ENCODE data around the gene C19orf81. TPM values are rescaled to one million over a fixed set of nuclear protein-coding genes. Genes with fewer than 3 reads are reported as not detected.

C19orf81 gene
- total and polyA plus RNA-seq, 2 of the 8 experiments (the other 6 are each of a cell fraction or from before 2014, with no cell fraction given): 11.7 to 13.0 TPM

DNA sequence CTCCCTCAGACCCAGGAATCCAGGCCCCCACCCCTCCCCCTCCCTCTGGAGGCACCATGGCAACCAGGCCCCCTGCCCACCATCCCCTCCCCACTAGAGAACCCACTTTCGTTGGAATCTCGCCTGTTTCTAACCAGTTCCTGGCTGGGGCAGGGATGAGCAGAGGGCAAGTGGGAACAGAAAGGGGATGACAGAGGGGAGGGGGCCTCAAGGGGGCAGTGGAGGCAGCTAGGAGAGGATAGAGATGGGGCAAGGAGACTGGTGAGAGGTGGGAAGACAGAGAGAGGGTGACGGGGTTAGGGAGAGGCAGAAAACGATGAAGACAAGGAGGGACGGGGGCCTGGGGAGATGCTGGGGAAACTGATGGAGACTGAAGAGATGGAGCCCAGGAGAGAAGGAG, 586 bp upstream of the C19orf81 start:
- no peaks in the 10 kb centered on the region for H3K79me2 ChIP-seq (ENCODE audit: control insufficient read depth in 1 of 2, insufficient read depth in 2 of 2, low read length in 2 of 2)
- ChIA-PET POLR2A (ENCODE audit: partially characterized antibody) (interaction anchor here (0.6 to 1.5 kb wide), 2 partner anchors 10 to 89 kb away, joined by 3 to 5 read pairs; no protein-coding TSS in a partner anchor), CTCF (ENCODE audit: partially characterized antibody) (interaction anchor here (1.0 to 3.0 kb wide), 4 partner anchors 21 to 61 kb away, joined by 3 to 11 read pairs (median 5); no protein-coding TSS in a partner anchor)
- no peak overlapping the region for H4K5ac ChIP-seq (ENCODE audit: insufficient read length, low read depth, low read length)
- H3K9me3 ChIP-seq (ENCODE audit: insufficient read depth in 2 of 2, low read depth in 1 of 2, low read length in 1 of 2): no peaks in the 10 kb centered on the region
- H3K23ac ChIP-seq (ENCODE audit: insufficient read length): no peak overlapping the region
- H2BK5ac ChIP-seq (ENCODE audit: low read depth, low read length): 0 out of 2 replicates have a peak overlapping the region, but pooled peaks have one; percentile 86
- H3K36me3 ChIP-seq (ENCODE audit: control insufficient read depth in 2 of 4, insufficient read depth in 4 of 4, low read length in 3 of 4): no peaks in the 10 kb centered on the region
- H3K27me3 ChIP-seq (replicated peaks in 1 of 4; ENCODE audit: control insufficient read depth in 3 of 4, extremely low read depth in 1 of 4, insufficient read depth in 3 of 4, low read length in 3 of 4): peaks cover 0 to 23% (median 12%) of the 10 kb centered on the region in 4 experiments; a peak in 5 of 7 replicates
- no peak overlapping the region; the same call in 1 of the 2 replicates for H3K18ac ChIP-seq (ENCODE audit: extremely low read depth, low read length)
- no peak overlapping the region for H2AFZ ChIP-seq (ENCODE audit: low read length)
- TF ChIP-seq RAD21 (IDR thresholded peaks at IDR 0.05 in 1 of 2, conservative IDR thresholded peaks at IDR 0.05 in 1 of 2; ENCODE audit: low read depth in 2 of 2, low read length in 2 of 2) (peak in 1 of 2 experiments; percentile 16; a peak in 1 of 4 replicates), KDM4A (IDR thresholded peaks at IDR 0.05; ENCODE audit: low read depth, low read length, severe bottlenecking) (no peak)
- TF ChIP-seq, protein P1, sequence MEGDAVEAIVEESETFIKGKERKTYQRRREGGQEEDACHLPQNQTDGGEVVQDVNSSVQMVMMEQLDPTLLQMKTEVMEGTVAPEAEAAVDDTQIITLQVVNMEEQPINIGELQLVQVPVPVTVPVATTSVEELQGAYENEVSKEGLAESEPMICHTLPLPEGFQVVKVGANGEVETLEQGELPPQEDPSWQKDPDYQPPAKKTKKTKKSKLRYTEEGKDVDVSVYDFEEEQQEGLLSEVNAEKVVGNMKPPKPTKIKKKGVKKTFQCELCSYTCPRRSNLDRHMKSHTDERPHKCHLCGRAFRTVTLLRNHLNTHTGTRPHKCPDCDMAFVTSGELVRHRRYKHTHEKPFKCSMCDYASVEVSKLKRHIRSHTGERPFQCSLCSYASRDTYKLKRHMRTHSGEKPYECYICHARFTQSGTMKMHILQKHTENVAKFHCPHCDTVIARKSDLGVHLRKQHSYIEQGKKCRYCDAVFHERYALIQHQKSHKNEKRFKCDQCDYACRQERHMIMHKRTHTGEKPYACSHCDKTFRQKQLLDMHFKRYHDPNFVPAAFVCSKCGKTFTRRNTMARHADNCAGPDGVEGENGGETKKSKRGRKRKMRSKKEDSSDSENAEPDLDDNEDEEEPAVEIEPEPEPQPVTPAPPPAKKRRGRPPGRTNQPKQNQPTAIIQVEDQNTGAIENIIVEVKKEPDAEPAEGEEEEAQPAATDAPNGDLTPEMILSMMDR (IDR thresholded peaks at IDR 0.05; ENCODE audit: control extremely low read depth in 1 of 3, insufficient read depth in 1 of 3, low read depth in 1 of 3, low read length in 3 of 3): peak; percentile 15 to 31 (median 21); a peak in 3 of 4 replicates
- peak overlapping the region; percentile 10; the same call in 1 of the 2 replicates for H2BK20ac ChIP-seq (ENCODE audit: low read length)
- 0 out of 2 replicates have a peak overlapping the region, but pooled peaks have one; percentile 9 for H2BK12ac ChIP-seq (ENCODE audit: low read depth, low read length)
- H3K56ac ChIP-seq (replicated peaks; ENCODE audit: insufficient read length, low read depth, low read length): no peak overlapping the region
- H3K9ac ChIP-seq (replicated peaks in 1 of 4; ENCODE audit: extremely low read depth in 1 of 4, low read depth in 3 of 4, low read length in 3 of 4): no peak overlapping the region
- DNase-seq (ENCODE audit: low read depth in 1 of 2, low spot score in 2 of 2) (no peak), FAIRE-seq (no peak)
- H3K79me1 ChIP-seq (ENCODE audit: low read depth, low read length): no peaks in the 10 kb centered on the region
- H3K4me1 ChIP-seq (replicated peaks in 1 of 4; ENCODE audit: control insufficient read depth in 3 of 4, insufficient read depth in 4 of 4, low read length in 3 of 4): peaks cover 0 to 8% (median 4%) of the 10 kb centered on the region in 4 experiments; a peak in 6 of 7 replicates
- no peak overlapping the region for H2BK120ac ChIP-seq (replicated peaks; ENCODE audit: low read depth, low read length)
- H3K4me3 ChIP-seq (ENCODE audit: extremely low read depth in 1 of 4, insufficient read depth in 2 of 4, low read depth in 3 of 4, low read length in 4 of 4): peak overlapping the region in 1 of 4 experiments; percentile 53; a peak in 1 of 8 replicates
- peak overlapping the region; percentile 74 to 76; a peak in 2 of 4 replicates for H3K4me2 ChIP-seq (ENCODE audit: insufficient read depth in 1 of 2, low read depth in 2 of 2, low read length in 2 of 2)
- H3K14ac ChIP-seq (ENCODE audit: insufficient read length): no peak overlapping the region
- H2BK15ac ChIP-seq (ENCODE audit: low read length): no peak overlapping the region
- no peak overlapping the region for H3K27ac ChIP-seq (ENCODE audit: low read depth, low read length)
- H4K20me1 ChIP-seq (replicated peaks in 1 of 2; ENCODE audit: control insufficient read depth in 1 of 2, insufficient read depth in 2 of 2, low read length in 2 of 2): no peaks in the 10 kb centered on the region
- H4K8ac ChIP-seq (ENCODE audit: extremely low read depth, insufficient read depth, low read length): no peak overlapping the region
- no peak overlapping the region for H2AK5ac ChIP-seq (ENCODE audit: low read depth, low read length)
- H3K23me2 ChIP-seq (ENCODE audit: low read depth, low read length): peaks cover 10% of the 10 kb centered on the region; the same call in 1 of the 2 replicates
- no peak overlapping the region for H3K4ac ChIP-seq (replicated peaks; ENCODE audit: insufficient read length, low read depth, low read length)
- WGBS, 2 experiments (ENCODE audit: extremely low coverage in 1 of 2, insufficient coverage in 1 of 2, insufficient read length in 1 of 2, insufficient replicate concordance in 2 of 2, low coverage in 1 of 2, low lambda C conversion rate in 2 of 2, missing lambda C conversion rate in 1 of 2): 79% methylated on average over 2 of the region's 5 CpGs; no CpG with 5 or more reads in 1 of the 2 experiments
- no peak overlapping the region for H4K91ac ChIP-seq (replicated peaks; ENCODE audit: insufficient read length, low read length)
